Mucosa of gallbladder (tissue), 1 donor: ENCODE data around the gene CD28. TPM values are rescaled to one million over a fixed set of nuclear protein-coding genes. Genes with fewer than 3 reads are reported as not detected.
"Not testable (repeated sequence)": the region's sequence is repeated elsewhere in the genome, so short reads cannot be mapped to it uniquely, and the experiment has no call there.

Source experiments
- DNase-seq: peaks from one replicate; pipeline ENCODE4 v3.0.0-alpha.2; 2020; ENCODE audit warnings: low spot score
- total RNA-seq: library from RNA; stranded (reverse); gene quantifications from one replicate; pipeline ENCODE4 v1.2.1, GENCODE V29; 2021
- donor health status: DM: no; HTN: no; CAD: no.

The CD28 gene
- total RNA-seq, 1 donor from 2014 or later, result 1.6 TPM

GRCh38 chr2:203687165-203687564 lies 19.3 kb upstream of the CD28 start:
- DNase-seq, result no peak

DNA sequence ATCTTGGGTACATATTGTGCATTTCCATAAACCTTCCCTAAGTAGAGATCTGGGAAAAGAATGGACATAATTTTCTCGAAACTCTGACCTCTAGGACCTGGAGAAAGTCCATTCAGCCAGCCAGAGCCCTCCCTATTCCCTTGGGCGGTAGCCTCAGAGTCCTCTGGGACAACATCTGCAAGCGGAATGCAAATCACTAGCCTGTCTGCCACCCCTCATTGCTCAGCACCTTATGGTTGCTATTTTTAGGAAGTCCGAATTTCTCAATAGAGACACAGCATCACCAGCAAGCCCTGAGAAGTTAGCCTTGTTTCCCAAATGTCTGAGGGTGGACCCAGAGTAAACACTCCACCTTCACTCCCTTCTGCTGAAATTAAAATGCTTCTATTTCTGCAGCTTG lies 17.6 kb upstream of the CD28 start:
- no peak for DNase-seq

GRCh38 chr2:203689426-203690116 lies 16.9 kb upstream of the CD28 start:
- DNase-seq, result no peak

GRCh38 chr2:203690117-203690431 lies 16.4 kb upstream of the CD28 start:
- no peak for DNase-seq

GRCh38 chr2:203690441-203691047 lies 15.9 kb upstream of the CD28 start:
- DNase-seq, result no peak

GRCh38 chr2:203691149-203691548 lies 15.3 kb upstream of the CD28 start:
- DNase-seq, result no peak

DNA sequence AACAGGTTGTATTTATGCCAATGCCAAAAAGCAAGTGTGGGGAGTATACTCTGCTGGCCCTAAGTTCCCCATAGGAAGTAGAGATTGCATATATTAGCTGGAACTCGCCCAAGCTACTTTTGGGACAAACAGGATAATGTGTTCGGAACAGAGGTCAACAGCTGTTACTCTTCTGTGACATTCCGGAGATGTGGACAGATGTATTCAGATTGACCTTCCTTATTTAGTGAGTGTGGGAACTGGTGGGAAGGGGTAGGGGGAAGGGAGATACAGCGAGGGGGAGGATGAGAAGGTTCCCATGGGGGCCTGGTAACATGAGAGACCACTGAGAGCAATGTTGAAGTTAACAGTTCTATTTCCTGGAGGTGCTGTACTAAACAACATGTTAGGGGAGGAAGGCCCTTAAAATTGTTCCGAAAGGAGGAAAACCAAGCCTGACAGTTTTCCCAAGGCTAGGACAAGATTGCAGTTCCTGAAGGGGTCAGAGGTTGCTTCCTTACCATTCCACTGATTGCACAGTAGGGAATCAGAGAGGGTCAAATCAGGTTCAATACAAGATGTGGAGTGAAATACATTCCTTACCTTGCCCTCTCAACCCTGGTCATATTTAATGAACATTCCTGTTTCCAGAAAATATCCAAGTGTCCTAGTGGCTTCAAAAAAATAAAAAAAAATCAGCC lies 14.3 kb upstream of the CD28 start:
- DNase-seq, result no peak

GRCh38 chr2:203693242-203693879 lies 13.1 kb upstream of the CD28 start:
- DNase-seq, result no peak

GRCh38 chr2:203694191-203694590 lies 12.2 kb upstream of the CD28 start:
- DNase-seq, result no peak

DNA sequence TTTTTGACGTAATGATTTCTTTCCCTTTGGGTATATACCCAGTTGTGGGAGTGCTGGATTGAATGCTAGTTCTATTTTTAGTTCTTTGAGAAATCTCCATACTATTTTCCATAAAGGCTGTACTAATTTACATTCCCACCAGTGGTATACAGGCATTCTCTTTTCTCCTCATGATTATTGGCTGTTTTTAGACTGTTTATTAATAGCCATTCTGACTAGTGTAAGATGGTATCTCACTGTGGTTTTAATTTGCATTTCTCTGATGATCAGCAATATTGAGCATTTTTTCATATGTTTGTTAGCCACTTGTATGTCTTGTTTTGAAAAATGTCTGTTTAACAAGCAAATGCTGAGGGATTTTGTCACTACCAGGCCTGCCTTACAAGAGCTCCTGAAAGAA lies 9.2 kb upstream of the CD28 start:
- no peak for DNase-seq

GRCh38 chr2:203697763-203698162 lies 8.7 kb upstream of the CD28 start:
- DNase-seq, result not testable (repeated sequence)

DNA sequence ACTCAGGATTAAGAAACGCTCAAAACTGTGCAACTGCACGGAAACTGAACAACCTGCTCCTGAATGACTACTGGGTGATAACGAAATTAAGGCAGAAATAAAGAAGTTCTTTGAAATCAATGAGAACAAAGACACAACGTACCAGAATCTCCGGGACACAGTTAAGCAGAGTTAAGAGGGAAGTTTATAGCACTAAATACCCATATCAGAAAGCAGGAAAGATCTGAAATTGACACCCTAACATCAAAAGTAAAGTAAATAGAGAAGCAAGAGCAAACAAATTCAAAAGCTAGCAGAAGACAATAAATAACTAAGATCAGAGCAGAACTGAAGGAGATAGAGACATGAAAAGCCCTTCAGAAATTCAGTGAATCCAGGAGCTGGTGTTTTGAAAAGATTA lies 8.0 kb upstream of the CD28 start:
- DNase-seq, result not testable (repeated sequence)

- no peak for DNase-seq
Observed at GRCh38 chr2:203704430-203704829, 2.0 kb upstream of the CD28 start.

DNA sequence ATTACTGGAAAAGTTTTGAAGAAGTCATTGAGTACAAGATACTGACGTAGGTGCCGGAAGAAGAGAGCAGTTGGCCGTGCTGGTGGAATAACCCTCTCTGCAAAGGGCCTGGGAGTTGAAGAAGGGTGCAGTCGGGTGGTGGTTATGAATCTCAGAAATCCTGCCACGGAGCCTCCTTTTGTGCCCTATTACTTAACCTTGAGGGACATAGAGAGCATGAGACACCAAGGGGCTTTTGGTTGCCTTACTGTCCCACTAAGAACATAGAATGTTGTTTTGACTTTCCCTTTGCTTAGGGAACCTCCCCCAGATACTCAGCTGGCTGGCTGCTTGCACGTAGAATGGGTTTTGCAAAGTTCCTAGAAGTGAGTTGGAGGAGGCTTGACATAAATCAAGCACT lies 1.3 kb upstream of the CD28 start:
- no peak for DNase-seq

DNA sequence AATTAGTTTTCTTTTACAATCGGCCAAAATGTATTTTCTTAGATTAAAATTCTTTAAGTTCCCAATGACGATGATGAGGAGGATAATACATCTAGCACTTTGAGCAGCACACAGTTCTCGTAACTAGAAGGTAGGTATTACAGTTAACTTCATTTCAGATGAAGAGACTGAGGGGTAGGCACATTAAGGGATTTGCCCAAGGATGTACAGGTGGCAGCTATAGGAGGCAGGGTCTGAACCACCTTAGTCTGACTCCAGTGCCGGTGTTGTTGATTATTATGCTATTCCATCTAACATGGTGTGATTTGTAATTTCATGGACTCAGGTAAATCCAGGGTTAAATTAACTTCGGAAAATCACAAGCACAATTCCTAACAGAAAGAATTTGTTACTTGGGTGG lies 1.1 kb downstream of the CD28 start:
- DNase-seq, result no peak

- DNase-seq, result no peak
Observed at GRCh38 chr2:203708846-203709396, 2.5 kb downstream of the CD28 start.

DNA sequence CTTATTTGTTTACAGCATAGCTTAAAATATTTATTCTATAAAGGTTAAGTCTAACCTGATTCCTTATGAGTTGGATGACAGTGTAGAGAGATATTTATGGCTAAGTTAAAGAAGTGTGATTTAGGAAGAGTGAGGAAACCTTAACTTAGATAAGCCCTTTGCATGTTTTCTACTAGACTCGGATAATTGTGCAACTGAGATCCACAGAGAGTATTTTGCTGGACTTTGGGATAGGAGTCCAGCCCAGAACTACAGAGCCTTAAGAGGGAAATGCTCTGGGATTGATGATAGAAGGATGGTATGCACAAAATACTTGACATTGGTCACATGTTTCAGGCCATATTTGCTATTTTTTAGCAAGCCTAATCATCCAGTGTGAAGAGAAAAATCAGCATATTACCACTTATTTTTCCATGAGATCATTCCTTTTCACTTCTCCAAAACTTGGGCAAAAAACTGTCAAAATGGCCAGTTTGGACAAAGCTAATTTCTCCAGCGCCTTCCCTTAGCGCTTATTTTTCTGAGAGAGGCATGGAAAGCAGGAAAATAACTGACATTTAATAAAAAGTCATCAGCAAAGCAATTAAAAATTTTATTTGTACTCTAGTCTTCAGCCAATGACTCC lies 3.1 kb downstream of the CD28 start:
- no peak for DNase-seq

DNA sequence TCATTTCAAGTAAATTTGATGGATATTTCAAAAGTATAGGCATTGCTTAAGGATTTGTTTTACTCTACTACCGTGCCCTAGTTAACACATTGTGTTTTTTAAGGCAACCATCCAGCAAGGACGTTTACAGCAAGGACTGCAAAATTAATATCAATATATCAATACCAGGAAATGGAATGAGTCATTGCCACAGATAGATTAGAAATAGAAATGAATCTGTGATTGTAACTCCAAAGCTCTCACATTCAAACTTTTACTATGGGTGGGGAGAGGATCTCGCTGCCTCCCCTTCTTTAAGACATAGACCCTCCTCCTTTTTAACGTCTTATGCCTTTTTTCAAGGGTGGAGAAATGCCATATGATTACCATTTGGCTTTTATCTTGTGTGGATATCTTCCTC lies 3.8 kb downstream of the CD28 start:
- DNase-seq, result no peak

- DNase-seq, result no peak
Observed at GRCh38 chr2:203710952-203711351, 4.5 kb downstream of the CD28 start.

GRCh38 chr2:203711399-203711798 lies 5.0 kb downstream of the CD28 start:
- no peak for DNase-seq

DNA sequence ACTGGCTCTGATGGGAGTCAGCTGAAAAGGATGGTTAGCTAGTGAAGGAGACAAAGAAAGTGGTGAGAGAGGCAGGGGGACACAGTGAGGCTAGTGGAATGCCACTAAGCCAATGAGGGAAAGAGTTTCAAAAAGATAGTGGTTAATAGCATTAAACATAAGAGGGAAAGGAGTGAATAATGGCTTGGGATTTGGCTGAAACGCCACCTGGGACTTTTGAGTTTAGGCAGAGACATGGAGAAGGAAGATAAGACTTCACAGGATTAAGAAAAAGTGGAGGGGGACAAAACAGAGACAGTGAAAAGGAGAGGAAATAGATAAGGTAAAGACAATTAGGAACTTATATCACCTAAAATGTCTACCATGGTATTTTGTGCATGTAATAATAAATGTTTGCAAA lies 6.9 kb downstream of the CD28 start:
- no peak for DNase-seq

DNA sequence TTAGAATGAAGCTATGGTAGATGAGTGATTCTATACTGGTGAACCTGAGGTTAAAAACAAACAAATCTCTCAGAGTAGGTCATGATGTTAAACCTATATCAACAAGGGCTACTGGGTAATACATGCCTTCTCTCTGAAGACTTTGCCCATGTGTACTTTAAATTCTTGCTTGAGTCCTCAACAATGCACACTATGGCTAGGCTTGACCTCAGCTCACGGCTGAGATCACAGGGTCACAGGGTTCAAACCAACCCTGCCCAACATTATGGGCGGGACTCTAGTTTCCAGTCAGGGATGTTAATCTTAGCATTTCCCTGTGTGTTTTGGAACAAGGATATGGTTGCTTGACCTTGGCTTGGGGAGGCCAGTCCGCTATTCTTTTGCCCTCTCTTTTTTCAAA lies 7.7 kb downstream of the CD28 start:
- DNase-seq, result peak; percentile 59
